Measurements from ENCODE around the gene PRC1.

The PRC1 gene

GRCh38 chr15:90994417-90995311 is at the start of gene PRC1:
PRC1 (minus strand) TSS chr15:90994535; CDS start chr15:90994417, 118 bp downstream.
- FAIRE-seq (no peak), DNase-seq (ENCODE audit: insufficient read length, low spot score) (peak; percentile 92)
- TF ChIP-seq, protein P1, sequence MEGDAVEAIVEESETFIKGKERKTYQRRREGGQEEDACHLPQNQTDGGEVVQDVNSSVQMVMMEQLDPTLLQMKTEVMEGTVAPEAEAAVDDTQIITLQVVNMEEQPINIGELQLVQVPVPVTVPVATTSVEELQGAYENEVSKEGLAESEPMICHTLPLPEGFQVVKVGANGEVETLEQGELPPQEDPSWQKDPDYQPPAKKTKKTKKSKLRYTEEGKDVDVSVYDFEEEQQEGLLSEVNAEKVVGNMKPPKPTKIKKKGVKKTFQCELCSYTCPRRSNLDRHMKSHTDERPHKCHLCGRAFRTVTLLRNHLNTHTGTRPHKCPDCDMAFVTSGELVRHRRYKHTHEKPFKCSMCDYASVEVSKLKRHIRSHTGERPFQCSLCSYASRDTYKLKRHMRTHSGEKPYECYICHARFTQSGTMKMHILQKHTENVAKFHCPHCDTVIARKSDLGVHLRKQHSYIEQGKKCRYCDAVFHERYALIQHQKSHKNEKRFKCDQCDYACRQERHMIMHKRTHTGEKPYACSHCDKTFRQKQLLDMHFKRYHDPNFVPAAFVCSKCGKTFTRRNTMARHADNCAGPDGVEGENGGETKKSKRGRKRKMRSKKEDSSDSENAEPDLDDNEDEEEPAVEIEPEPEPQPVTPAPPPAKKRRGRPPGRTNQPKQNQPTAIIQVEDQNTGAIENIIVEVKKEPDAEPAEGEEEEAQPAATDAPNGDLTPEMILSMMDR (IDR thresholded peaks at IDR 0.05; ENCODE audit: insufficient read depth, missing control alignments) = no peak

- TF ChIP-seq, protein P1 (IDR thresholded peaks at IDR 0.05; ENCODE audit: insufficient read depth, missing control alignments) = no peak
- no peak for DNase-seq (ENCODE audit: insufficient read length, low spot score)
- FAIRE-seq = no peak
These were observed 49.0 kb upstream of the PRC1 start for GRCh38 chr15:91043202-91043874.

DNA sequence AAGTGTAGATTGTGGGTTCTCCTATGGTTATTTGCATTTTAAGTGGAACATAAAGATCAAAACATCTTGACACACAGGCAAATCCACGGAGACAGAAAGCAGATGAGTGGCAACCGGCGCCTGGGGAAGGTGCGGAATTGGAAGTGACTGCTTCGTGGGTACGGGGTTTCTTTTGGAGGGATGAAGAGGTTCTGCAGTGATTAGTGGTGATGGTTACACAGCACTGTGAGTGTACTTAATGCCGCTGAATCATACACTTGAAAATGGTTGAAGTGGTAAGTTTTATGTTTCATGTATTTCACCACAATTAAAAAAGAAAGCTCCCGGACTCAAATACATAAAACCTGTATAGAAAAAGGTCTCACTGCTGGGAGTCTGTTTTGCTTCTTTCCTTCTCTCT is 46.5 kb upstream of the PRC1 start:
- DNase-seq (ENCODE audit: insufficient read length, low spot score) (no peak), FAIRE-seq (no peak)
- TF ChIP-seq, protein P1 (IDR thresholded peaks at IDR 0.05; ENCODE audit: insufficient read depth, missing control alignments) = no peak

DNA sequence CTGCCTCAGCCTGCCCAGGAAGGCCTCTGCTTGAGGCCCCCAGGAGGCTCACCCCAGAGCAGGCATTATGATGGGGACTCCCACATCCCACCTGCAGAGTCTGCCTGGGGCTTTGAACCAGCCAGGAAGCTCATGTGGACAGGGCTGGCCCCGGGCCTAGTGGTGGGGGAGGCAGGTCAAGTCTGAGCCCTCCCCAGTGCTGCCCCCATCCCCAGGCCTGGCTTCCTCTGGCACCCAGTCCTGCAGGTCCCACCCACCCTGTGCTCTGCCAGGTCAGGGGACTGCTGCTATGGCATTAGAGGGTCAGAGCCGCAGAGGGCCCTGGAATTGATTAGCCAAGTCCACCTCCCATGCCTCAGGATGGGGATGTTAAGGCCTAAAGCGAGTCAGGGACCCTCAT is 45.7 kb upstream of the PRC1 start:
- TF ChIP-seq, protein P1 (IDR thresholded peaks at IDR 0.05; ENCODE audit: insufficient read depth, missing control alignments) = no peak
- DNase-seq (ENCODE audit: insufficient read length, low spot score) = no peak
- no peak for FAIRE-seq

DNA sequence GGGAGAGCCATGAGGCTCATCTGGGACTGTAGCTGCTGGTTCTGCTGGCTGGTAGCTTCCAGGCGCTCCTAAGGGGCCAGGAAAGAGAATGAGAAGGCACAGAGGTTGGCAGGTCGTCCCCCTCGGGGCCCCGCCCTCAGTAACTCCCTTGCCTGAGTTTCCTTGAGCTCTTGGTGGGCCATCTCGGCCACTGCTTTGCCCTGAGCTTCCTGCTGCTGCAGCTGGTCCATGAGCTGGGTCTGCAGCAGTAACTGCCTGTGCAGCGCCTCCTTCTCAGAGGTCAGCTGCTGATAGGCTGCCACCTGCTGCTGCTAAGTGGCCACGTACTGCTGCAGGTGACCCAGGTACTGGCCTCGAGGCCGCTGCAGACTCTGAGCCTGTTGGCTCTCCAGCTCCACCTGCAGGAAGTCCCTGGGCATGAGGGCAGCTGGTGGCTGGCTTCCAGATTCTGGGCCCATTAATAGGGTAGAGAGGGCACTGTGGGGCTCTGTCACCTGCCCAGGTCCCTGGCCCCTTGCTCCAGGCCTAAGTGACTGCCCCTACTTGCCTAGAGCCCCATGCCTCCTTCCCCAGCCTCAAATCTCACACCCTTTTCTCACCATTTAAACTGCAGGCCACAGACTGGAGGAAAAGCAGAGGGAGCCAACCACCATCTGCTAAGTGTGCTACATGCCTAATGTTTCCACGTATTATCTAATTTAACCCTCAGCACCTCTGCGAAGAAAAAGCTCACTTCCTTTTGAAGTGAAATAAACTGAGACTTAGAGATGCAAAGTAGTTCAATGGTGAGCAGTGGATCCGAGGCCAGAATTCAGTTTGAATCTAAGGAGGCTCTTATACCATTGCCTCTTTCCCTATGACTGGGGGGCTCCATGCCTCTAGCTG is 38.8 kb upstream of the PRC1 start:
- TF ChIP-seq, protein P1 (IDR thresholded peaks at IDR 0.05; ENCODE audit: insufficient read depth, missing control alignments) = peak; percentile 64
- no peak for DNase-seq (ENCODE audit: insufficient read length, low spot score)
- no peak for FAIRE-seq

- no peak for FAIRE-seq
- TF ChIP-seq, protein P1 (IDR thresholded peaks at IDR 0.05; ENCODE audit: insufficient read depth, missing control alignments) = no peak
- no peak for DNase-seq (ENCODE audit: insufficient read length, low spot score)
These were observed 37.5 kb upstream of the PRC1 start for GRCh38 chr15:91031796-91032195.
